Neural cell (in vitro differentiated cells): ENCODE data around the gene RMRP. TPM values are rescaled to one million over a fixed set of nuclear protein-coding genes. Genes with fewer than 3 reads are reported as not detected.

Experiments used
- H2AFZ ChIP-seq: fragments of 200-600, 300-800 bp; sonication (generic), shearing (Covaris generic); 2 replicates; pipeline ENCODE4 v1.6.0; 2014; ENCODE audit warnings: low read depth, mild to moderate bottlenecking, antibody characterized with exemption, low read length, moderate library complexity
- H3F3A ChIP-seq: fragments of 200-600 bp; shearing (Covaris generic); 2 replicates; pipeline ENCODE4 v1.6.1; 2016; ENCODE audit warnings: mild to moderate bottlenecking, moderate library complexity, mixed read lengths, antibody characterized with exemption, low read length; ENCODE audit not compliant: insufficient read depth, poor library complexity, severe bottlenecking
- H3K27ac ChIP-seq: fragments of 200-600, 300-800 bp; sonication (generic), shearing (Covaris generic); 2 replicates; pipeline ENCODE4 v1.5.1; 2014; ENCODE audit warnings: mild to moderate bottlenecking, low read length, moderate library complexity
- H3K27me3 ChIP-seq: fragments of 300-800, 200-600 bp; sonication (generic), shearing (Covaris generic); 2 replicates; pipeline ENCODE4 v1.6.0; 2014; ENCODE audit warnings: mild to moderate bottlenecking, low read depth, low read length, moderate library complexity; ENCODE audit not compliant: insufficient read depth
- H3K36me3 ChIP-seq: fragments of 300-800, 200-600 bp; sonication (generic), shearing (Covaris generic); 2 replicates; pipeline ENCODE4 v1.5.1; 2014; ENCODE audit warnings: mild to moderate bottlenecking, antibody characterized with exemption, low read length, moderate library complexity; ENCODE audit not compliant: insufficient read depth
- H3K4me2 ChIP-seq: fragments of 300-800, 200-600 bp; sonication (generic), shearing (Covaris generic); 2 replicates; pipeline ENCODE4 v1.6.0; 2014; ENCODE audit warnings: mild to moderate bottlenecking, low read length
- H3K4me3 ChIP-seq: fragments of 300-800, 200-600 bp; sonication (generic), shearing (Covaris generic); 2 replicates; pipeline ENCODE4 v1.5.1; 2014; ENCODE audit warnings: mild to moderate bottlenecking, low read length, moderate library complexity
- H3K79me2 ChIP-seq: fragments of 200-600 bp; shearing (Covaris generic); replicated peaks from 2 replicates; pipeline ENCODE4 v1.6.0; 2014; ENCODE audit warnings: mild to moderate bottlenecking, low read length, moderate library complexity; ENCODE audit not compliant: insufficient read depth
- H3K9ac ChIP-seq: fragments of 300-800, 200-600 bp; sonication (generic), shearing (Covaris generic); 2 replicates; pipeline ENCODE4 v1.6.1; 2016; ENCODE audit warnings: mild to moderate bottlenecking, low read length, mixed read lengths
- H3K9me2 ChIP-seq: fragments of 200-600 bp; shearing (Covaris generic); 2 replicates; pipeline ENCODE4 v1.6.1; 2016; ENCODE audit warnings: mild to moderate bottlenecking, low read length, mixed read lengths; ENCODE audit not compliant: insufficient read depth
- H3K9me3 ChIP-seq: fragments of 200-600, 300-800 bp; sonication (generic), shearing (Covaris generic); 2 replicates; pipeline ENCODE4 v1.6.1; 2016; ENCODE audit warnings: mild to moderate bottlenecking, mixed run types, low read length, moderate library complexity, mixed read lengths
- H4K20me1 ChIP-seq: fragments of 200-600 bp; shearing (Covaris generic); 2 replicates; pipeline ENCODE4 v1.6.1; 2016; ENCODE audit warnings: mild to moderate bottlenecking, mixed run types; ENCODE audit not compliant: insufficient read depth
- EP300 ChIP-seq: fragments of 450-650 bp; conservative IDR thresholded peaks from 2 replicates; pipeline ENCODE4 v1.6.1; 2014; ENCODE audit warnings: antibody characterized with exemption, mild to moderate bottlenecking, moderate library complexity; ENCODE audit not compliant: poor library complexity, severe bottlenecking
- EZH2 ChIP-seq: fragments of 200-600, 300-800 bp; shearing (Covaris generic), sonication (generic); IDR thresholded peaks from 2 replicates; pipeline ENCODE4 v1.6.1; 2014; ENCODE audit warnings: antibody characterized with exemption, low read length, borderline replicate concordance, mild to moderate bottlenecking; ENCODE audit not compliant: insufficient read depth, poor library complexity, severe bottlenecking
- MXI1 ChIP-seq: fragments of 450-650 bp; conservative IDR thresholded peaks from 2 replicates; pipeline ENCODE4 v1.6.1; 2014; ENCODE audit warnings: antibody characterized with exemption, mild to moderate bottlenecking; ENCODE audit not compliant: poor library complexity, severe bottlenecking
- POLR2AphosphoS5 ChIP-seq: IDR thresholded peaks from 2 replicates; pipeline ENCODE4 v1.6.1; 2012
- RAD21 ChIP-seq: fragments of 450-650 bp; conservative IDR thresholded peaks from 2 replicates; pipeline ENCODE4 v1.6.1; 2014; ENCODE audit warnings: antibody characterized with exemption, mild to moderate bottlenecking, moderate library complexity
- REST ChIP-seq: IDR thresholded peaks from 2 replicates; pipeline ENCODE4 v1.6.1; 2012; ENCODE audit warnings: borderline replicate concordance
- SMC3 ChIP-seq: fragments of 450-650 bp; conservative IDR thresholded peaks from 2 replicates; pipeline ENCODE4 v1.6.1; 2014; ENCODE audit warnings: antibody characterized with exemption, mild to moderate bottlenecking, moderate library complexity; ENCODE audit not compliant: poor library complexity
- TAF1 ChIP-seq: IDR thresholded peaks from 2 replicates; pipeline ENCODE4 v1.6.1; 2012; ENCODE audit warnings: low read depth
- polyA plus RNA-seq: library from polyadenylated mRNA; depleted of rRNA; stranded (reverse); fragments of >200 nt; gene quantifications from 2 replicates; pipeline ENCODE4 v1.2.3, GENCODE V29; 2014
- TF ChIP-seq, protein P1 (sequence below): fragments of 450-650 bp; IDR thresholded peaks from 2 replicates; pipeline ENCODE4 v1.5.1; 2014; ENCODE audit warnings: antibody characterized with exemption, mild to moderate bottlenecking, moderate library complexity; ENCODE audit not compliant: poor library complexity, severe bottlenecking

The RMRP gene
- polyA plus RNA-seq, 1 donor from 2014 or later: not detected

GRCh38 chr9:35700942-35701341 is 43.1 kb upstream of the RMRP start:
- Histone ChIP-seq H2AFZ (no peak overlapping the region), H3K9me2 (no peaks in the 10 kb centered on the region), H3K27me3 (no peaks in the 10 kb centered on the region), H3K4me3 (no peak overlapping the region), H3K4me2 (no peak overlapping the region), H3K79me2 (no peaks in the 10 kb centered on the region), H3K9me3 (no peaks in the 10 kb centered on the region), H3F3A (no peaks in the 10 kb centered on the region), H3K36me3 (no peaks in the 10 kb centered on the region), H3K27ac (no peak overlapping the region), H3K9ac (no peak overlapping the region), H4K20me1 (no peaks in the 10 kb centered on the region)
- TF ChIP-seq EZH2 (no peak), REST (no peak), SMC3 (no peak), EP300 (no peak), MXI1 (no peak), TAF1 (no peak), RAD21 (no peak), POLR2AphosphoS5 (no peak)
- TF ChIP-seq, protein P1, sequence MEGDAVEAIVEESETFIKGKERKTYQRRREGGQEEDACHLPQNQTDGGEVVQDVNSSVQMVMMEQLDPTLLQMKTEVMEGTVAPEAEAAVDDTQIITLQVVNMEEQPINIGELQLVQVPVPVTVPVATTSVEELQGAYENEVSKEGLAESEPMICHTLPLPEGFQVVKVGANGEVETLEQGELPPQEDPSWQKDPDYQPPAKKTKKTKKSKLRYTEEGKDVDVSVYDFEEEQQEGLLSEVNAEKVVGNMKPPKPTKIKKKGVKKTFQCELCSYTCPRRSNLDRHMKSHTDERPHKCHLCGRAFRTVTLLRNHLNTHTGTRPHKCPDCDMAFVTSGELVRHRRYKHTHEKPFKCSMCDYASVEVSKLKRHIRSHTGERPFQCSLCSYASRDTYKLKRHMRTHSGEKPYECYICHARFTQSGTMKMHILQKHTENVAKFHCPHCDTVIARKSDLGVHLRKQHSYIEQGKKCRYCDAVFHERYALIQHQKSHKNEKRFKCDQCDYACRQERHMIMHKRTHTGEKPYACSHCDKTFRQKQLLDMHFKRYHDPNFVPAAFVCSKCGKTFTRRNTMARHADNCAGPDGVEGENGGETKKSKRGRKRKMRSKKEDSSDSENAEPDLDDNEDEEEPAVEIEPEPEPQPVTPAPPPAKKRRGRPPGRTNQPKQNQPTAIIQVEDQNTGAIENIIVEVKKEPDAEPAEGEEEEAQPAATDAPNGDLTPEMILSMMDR: no peak

DNA sequence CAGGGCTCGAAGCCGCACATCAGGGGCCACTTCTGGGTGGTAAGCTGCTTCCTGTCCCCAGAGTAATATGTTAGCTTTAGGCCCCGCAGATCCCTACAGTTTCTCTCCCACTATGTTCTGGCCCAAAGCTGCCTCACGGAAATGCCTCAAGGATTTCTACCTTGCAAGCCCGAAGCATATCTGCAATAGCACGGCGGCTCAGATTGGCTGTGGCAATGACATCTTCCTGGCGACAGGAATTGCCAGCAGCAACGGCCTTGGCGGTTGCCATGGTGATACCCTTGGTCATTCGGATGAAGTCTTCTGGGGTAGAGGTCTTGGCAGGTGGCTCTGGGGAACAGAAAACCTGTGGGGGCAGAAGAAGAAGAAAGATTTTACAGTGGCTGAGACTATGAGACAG is 42.2 kb upstream of the RMRP start:
- TF ChIP-seq RAD21 (no peak), EZH2 (no peak), REST (no peak), EP300 (no peak), POLR2AphosphoS5 (no peak), MXI1 (no peak), TAF1 (no peak), SMC3 (no peak)
- TF ChIP-seq, protein P1: no peak
- Histone ChIP-seq H3K27me3 (no peaks in the 10 kb centered on the region), H3K9ac (no peak overlapping the region), H3K79me2 (no peaks in the 10 kb centered on the region), H3F3A (no peaks in the 10 kb centered on the region), H2AFZ (no peak overlapping the region), H3K4me3 (no peak overlapping the region), H3K4me2 (no peak overlapping the region), H3K27ac (no peak overlapping the region), H3K9me3 (no peaks in the 10 kb centered on the region), H3K9me2 (no peaks in the 10 kb centered on the region), H4K20me1 (no peaks in the 10 kb centered on the region), H3K36me3 (no peaks in the 10 kb centered on the region)
